ENCODE results near the gene KHDC3L.

- no peak for TF ChIP-seq CTCF (IDR thresholded peaks at IDR 0.05)
- no peak for TF ChIP-seq POLR2A (IDR thresholded peaks at IDR 0.05)
Measured at GRCh38 chr6:73349311-73349710, 13.1 kb upstream of the KHDC3L start.

Measured in right lobe of liver (tissue), 4 donors.